ENCODE results near the gene SNRNP40. TPM values are rescaled to one million over a fixed set of nuclear protein-coding genes. Genes with fewer than 3 reads are reported as not detected.

The SNRNP40 gene
- total RNA-seq, 1 donor from 2014 or later: 114 TPM

DNA sequence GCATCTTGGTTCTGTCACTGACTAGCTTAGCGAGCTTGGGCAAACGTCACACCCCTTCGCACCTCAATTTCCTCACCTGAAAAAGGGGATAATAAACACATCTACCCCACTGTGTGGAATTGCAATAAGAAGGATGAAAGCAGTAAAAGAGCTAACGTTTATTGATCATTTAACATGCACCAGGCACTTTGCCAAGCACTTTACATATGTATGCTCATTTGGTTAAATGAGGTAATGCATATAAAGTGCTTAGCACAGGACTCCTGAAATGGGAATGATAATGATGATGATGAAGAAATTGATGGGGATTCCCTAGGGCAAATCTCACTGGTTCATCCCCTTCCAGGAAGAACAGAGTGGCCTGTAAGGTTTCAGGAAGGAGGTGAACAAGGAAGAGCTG lies 61.7 kb downstream of the SNRNP40 start:
- no peak for FAIRE-seq
- DNase-seq (ENCODE audit: low spot score in 2 of 2): no peak

DNA sequence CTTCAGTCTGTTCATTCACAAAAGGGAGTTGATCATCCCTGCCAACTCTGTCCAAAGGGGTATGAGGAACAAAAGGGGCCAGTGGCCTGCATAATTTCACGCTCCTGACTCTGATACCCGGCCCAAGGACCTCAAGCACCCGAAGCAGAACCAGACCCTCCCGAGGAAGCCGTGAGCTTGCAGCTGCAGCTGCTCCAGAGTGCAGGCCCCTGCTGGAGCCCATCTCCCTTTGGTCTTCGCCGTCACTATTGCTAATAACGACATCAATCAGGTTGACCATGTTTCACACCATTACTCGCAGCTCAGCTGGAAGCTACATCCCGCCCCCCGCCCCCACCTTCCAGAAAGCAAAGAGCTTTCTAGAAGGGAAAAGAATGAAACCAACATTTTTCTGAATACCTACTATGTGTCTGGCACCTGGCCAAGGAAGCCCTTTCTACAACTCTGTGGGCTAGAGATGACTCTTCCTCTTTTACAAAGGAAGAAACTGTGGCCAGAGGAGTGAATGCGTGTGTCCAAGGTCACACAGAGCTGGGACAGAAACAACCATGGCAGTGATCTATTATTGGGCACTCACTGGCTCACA lies 62.4 kb downstream of the SNRNP40 start:
- no peak for DNase-seq (ENCODE audit: low spot score in 2 of 2)

DNA sequence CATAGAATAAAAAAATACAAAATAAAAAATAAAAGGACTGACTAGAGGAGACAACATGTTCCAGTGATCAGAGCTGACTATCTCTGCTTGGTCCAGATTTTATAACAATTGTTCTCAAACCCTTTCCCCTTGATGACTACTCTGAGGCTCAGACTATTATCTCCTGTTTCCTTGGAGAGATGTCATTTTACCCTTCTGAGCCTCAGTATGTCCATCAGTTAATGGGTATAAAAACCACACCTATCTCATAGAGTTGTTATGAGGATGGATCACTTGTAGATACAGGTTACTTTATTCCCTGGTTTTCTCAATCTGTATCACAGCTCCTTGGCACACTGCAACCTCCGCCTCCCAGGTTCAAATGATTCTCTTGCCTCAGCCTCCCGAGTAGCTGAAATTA lies 63.9 kb downstream of the SNRNP40 start:
- FAIRE-seq (no peak), DNase-seq (ENCODE audit: low spot score in 2 of 2) (no peak)

More for the DNA sequence above, 62.4 kb downstream of the SNRNP40 start:
- FAIRE-seq: no peak

DNA sequence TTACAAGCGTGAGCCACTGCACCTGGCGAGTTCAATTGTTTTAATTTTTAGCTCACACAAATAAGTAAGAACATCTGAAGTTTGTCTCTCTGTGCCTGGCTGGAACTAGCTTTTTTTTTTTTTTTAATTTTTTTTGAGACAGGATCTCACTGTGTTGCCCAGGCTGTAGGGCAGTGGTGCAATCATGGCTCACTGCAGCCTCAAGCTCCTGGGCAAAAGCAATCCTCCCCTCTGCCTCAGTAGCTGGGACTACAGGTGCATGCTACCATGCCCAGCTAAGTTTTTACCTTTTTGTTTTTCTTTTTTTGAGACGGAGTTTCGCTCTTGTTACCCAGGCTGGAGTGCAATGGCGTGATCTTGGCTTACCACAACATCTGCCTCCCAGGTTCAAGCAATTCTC lies 64.8 kb downstream of the SNRNP40 start:
- DNase-seq (ENCODE audit: low spot score in 2 of 2) (no peak), FAIRE-seq (no peak)

DNA sequence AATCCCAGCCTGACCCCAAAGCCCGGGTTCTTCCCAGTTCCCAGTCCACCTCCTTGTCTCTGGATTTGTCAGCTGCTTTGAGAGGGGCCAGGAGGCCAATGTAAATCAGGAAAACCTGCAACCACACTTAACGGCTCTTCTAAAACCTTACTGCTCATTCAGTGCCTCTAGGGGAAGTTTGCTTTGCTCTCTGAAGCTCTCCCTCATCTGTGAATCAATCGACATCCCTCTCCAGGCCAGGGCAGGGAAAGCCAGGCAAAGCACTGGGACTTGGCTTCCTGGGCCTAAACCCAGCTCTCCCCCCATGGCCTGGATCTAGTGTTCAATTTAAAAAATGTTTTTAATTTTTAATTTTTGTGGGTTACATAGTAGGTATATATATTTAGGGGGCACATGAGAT lies 66.2 kb downstream of the SNRNP40 start:
- FAIRE-seq: no peak
- no peak for DNase-seq (ENCODE audit: low spot score in 2 of 2)

DNA sequence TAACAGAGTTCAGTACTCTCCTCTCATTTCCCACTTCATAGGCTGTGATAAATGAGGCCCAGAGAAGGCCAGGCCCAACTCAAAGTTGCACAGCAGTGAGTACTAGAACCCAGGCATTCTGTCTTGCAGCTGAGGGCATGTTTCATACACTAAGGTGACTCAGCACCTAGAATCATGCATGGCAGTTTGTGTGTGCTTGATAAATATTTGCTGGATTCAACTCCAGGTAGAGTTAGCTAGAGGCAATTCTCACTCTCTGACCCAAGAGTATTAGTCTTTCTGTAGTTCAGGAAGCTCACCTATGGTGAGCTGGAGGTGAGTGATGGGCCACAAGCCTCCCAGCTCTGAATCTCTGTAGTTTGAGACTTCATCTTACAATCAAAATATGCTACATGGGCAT lies 67.6 kb downstream of the SNRNP40 start:
- DNase-seq (ENCODE audit: low spot score in 2 of 2) (no peak), FAIRE-seq (no peak)

DNA sequence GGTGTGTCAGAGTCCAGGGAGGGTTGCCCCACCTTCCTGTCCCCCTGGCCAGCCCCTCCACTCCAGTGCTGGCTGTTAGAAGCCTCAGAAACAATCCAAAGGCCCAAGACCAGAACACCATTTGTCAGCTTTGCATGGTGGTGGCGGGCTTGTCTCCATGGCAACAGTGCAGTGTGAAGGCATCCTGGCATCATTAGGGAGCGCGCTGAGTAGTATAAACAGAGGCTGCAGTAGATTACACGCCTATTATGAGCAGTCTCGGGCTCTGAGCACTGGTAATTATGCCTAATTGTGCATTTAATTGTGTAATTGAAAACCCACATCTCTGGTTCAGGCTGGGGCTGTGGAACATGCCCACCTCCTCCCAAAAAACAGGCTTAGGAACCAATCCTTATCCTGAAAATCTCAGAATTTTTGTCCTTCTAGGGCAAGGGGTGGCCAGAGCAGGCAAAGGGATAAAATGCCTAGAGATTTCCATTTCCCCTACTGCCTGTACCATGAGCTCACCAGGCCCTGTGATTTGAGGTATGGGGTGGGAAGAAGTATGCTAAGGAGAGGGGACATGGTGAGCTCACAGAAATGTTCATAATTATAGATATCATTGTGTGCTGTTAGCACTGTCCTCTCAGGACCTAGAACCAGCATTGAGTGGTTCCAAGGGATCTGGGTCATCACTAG lies 68.6 kb downstream of the SNRNP40 start:
- DNase-seq (ENCODE audit: low spot score in 2 of 2) (peak in 1 of 2 donors; percentile 62), FAIRE-seq (no peak)

DNA sequence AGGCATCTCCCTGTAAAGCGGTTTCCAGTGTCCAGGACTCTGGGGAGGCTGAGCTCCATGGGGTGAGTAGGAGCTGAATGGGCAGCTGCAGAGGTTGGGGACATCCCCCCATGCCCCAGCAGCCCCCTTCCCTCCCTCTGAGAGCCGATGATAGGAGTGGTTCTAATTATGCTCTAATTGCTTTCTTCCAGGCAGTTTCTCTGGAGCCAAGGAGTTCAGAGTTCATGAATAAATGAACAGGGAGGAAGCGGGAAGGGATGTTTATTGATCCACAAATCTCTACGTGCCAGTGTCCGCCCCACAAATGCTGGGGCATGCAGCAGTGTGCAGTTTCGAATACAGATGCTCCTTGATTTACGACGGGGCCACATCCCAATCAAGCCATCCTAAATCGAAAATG lies 72.5 kb downstream of the SNRNP40 start:
- DNase-seq (ENCODE audit: low spot score in 2 of 2) (no peak), FAIRE-seq (no peak)

DNA sequence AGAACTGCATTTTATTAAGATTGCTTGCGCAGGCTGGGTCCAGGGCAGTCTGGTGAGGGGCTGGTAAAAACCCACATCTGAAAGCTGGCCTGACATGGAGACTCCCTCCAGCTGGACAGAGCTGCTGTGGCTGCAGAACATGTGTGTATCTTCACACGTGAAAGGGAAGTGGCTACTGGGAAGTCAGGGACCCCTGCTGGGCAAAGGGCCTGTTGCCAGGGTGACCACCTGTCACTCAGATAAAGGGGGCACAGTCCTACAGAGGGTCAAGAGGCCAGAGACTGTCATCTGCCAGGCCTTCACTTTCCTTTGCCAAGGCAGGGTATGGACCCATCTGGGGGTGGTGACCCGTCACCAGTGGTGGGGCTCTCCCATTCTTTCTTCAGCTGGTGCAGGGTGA lies 74.4 kb downstream of the SNRNP40 start:
- DNase-seq (ENCODE audit: low spot score in 2 of 2): no peak

DNA sequence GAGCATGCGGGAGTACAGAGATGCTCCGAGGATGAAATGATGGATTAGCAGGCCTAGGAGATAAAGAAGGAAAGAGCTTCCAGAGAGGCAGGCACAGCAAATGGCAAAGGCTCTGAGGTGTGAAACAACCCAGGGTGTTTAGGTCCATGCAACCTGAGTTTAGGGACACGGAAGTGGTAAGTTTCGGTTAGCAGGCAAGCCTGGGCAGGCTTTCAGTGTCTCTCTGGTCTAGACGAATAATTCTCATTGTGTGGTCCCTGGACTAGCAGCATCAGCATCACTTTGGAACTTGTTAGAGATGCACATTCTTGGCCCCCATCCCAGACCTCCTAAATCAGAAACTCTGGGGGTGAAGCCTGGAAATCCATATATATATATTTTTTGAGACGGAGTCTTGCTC lies 75.5 kb downstream of the SNRNP40 start:
- no peak for FAIRE-seq
- no peak for DNase-seq (ENCODE audit: low spot score in 2 of 2)

More for the DNA sequence above, 74.4 kb downstream of the SNRNP40 start:
- FAIRE-seq: no peak

DNA sequence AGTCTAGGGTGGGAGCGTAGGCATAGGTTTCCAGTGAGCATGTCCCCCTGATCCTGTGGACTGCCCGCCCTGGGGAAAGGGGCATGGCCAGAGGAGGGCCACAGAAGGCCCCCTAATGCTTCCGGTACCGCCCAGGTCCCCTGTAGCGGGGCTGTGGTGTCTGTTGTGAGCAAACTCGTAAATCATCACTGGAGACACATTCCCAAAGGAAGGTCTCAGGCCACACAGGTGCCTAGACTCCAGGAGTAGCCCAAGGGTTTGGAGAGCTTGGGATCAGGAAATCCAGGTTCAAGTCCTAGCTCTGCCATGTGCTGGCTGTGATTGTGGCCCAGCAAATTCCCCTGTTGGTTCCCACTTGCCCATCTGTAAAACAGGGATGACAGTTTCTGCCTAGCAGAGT lies 77.1 kb downstream of the SNRNP40 start:
- no peak for FAIRE-seq
- DNase-seq (ENCODE audit: low spot score in 2 of 2): no peak

DNA sequence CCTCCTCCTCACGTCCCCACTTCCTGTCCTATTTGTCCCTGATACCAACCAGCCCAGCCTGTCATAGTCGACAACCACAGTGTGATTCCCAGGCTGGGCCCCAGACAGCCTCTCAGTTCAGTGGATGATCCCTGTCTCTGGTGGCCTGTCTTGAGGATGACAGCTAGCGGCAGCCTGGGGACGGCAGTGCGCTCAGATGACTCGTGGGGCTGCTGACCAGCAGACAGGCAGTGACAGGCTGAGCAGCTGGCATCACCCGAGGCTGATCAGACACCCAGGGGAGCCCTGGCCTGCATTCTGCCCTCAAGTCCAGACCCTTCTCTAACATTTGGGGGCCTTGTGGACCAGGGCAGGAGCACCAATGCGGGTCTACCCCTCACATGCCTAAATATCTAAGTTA lies 77.9 kb downstream of the SNRNP40 start:
- peak in 1 of 2 donors; percentile 36 for DNase-seq (ENCODE audit: low spot score in 2 of 2)
- FAIRE-seq: no peak

DNA sequence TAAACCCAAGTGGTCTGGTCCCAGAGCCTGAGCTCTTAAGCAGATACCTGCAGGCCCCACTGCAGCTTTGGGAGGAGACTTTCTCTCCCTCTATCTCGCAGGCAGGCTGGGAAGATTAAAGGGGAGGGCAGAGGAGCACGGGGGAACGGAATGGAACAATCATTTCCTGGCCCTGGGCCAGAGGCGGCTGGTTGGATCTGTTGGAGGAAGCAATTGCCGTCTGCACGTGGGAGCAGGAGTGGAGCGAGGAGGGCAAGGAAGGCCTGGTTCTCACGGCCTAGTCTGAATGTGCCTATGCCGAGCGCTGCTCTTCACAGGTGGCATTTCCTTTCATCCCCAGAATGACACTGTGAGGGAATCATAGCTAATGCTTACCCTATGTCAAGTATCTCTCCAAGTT lies 80.6 kb downstream of the SNRNP40 start:
- DNase-seq (ENCODE audit: low spot score in 2 of 2) (no peak), FAIRE-seq (no peak)

DNA sequence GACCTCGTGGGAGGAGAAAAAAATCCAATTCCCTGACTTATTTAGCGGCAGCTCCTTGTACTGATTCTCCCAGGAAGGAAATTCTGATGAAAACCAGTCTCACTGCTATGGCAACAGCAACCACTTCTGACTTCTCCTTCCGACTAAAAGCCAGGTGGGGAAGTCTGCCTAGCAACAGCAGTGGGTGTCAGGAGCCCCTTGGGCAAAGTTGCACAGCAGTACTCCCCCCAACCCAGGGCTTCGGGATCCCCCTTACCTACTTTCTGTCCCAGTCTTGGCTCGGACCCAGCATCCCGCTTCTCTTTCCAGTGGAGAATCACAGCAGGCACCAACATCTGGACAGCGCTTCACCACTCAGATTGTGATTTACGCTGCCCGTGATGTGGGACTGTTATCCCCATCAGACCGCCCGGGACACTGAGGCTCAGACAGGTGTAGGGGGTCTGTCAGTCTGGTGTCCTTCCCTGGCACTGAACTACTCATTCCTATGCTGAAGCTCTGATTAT lies 81.5 kb downstream of the SNRNP40 start:
- DNase-seq (ENCODE audit: low spot score in 2 of 2) (no peak), FAIRE-seq (no peak)

DNA sequence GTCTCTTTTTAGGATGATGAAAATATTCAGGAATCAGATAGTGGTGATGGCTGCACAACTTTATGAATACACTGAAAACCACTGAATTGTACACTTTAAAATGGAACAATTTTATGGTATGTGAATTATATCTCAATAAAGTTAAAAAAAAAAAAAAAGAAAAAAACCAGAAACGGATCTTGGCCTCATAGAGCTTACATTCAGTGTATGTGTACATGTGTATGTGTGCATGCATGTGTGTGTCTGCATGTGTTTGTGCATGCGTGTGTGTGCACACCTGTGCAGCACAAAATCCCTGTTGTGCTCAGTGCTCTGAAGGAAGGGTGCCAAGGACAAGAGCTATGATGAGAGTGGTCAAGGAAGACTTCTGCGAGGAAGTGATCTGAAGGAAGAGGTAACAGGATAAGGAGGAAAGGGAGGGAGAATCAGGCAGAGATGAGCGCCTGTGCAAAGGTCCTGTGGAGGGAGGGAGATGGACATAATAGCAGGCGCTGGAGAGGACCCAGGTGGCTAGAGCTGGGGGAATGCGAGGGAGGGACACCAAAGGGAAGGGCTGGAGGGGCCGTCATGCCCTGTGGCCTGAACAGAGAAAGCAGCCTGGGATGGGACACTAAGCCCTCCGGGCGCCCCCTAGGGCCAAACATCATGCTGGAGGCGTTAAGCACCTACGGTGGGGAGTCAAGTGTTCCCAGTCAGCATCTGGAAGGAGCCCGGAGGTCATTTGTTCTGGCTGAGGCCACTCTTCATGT lies 82.1 kb downstream of the SNRNP40 start:
- FAIRE-seq (no peak), DNase-seq (ENCODE audit: low spot score in 2 of 2) (no peak)

Other genes with a start within 250 kb of the SNRNP40 start
- gene PUM1, start 231.1 kb downstream of the SNRNP40 start, total RNA-seq: 123 TPM
- gene NKAIN1, start 56.9 kb downstream of the SNRNP40 start, total RNA-seq: 28.1 TPM
- 50.1 TPM for gene ZCCHC17, start 244 bp upstream of the SNRNP40 start, total RNA-seq
- gene FABP3, start 76.3 kb upstream of the SNRNP40 start, total RNA-seq: 198 TPM
- 0.41 TPM for gene SERINC2, start 116.4 kb upstream of the SNRNP40 start, total RNA-seq

Measured in frontal cortex (tissue), 4 donors.